HEK293 (cell line): ENCODE results near the gene TAF1.

Experiments
- CTCF ChIA-PET: fragments of 350-600 bp; formaldehyde crosslinking; extraction: SDS; loops from one replicate; lab custom pipeline; 2021; ENCODE audit warnings: antibody characterized with exemption; lab: Yijun Ruan, JAX
- POLR2A ChIA-PET: fragments of 300-600 bp; formaldehyde crosslinking; extraction: SDS; loops from one replicate; lab custom pipeline; 2020; ENCODE audit warnings: antibody characterized with exemption, inconsistent platforms; lab: Yijun Ruan, JAX
- H3K27ac ChIP-seq: fragments of 200-500 bp; sonication (Bioruptor generic); 2 replicates; pipeline ENCODE4 v1.5.1; 2014; ENCODE audit warnings: low read depth, low read length, control low read depth, inconsistent platforms; ENCODE audit errors: extremely low read depth
- H3K36me3 ChIP-seq, 2 experiments: fragments of 200-500 bp in 1 of 2; sonication (Bioruptor generic) in 1 of 2; 1 replicate in 1 of 2; 2 replicates in 1 of 2; pipeline ENCODE4 v1.5.1; 2014 to 2017; ENCODE audit warnings: inconsistent platforms in 2 of 2, low read length in 2 of 2; ENCODE audit not compliant: control insufficient read depth in 2 of 2, insufficient read depth in 1 of 2
- H3K4me1 ChIP-seq: fragments of 200-500 bp; sonication (Bioruptor generic); 2 replicates; pipeline ENCODE4 v1.5.1; 2014; ENCODE audit warnings: mild to moderate bottlenecking, low read length, inconsistent platforms; ENCODE audit not compliant: control insufficient read depth, insufficient read depth
- H3K4me3 ChIP-seq: 2 replicates; pipeline ENCODE4 v1.5.1; 2011; ENCODE audit warnings: low read depth, mild to moderate bottlenecking, control low read depth, low read length, moderate library complexity
- H3K9me3 ChIP-seq: fragments of 200-500 bp; sonication (Bioruptor generic); 2 replicates; pipeline ENCODE4 v1.5.1; 2014; ENCODE audit warnings: low read depth, low read length, inconsistent platforms; ENCODE audit not compliant: control insufficient read depth, insufficient read depth
- BCL11A ChIP-seq: fragments of 450-650 bp; formaldehyde crosslinking; IDR thresholded peaks from 2 replicates; pipeline ENCODE4 v1.5.1; 2016; ENCODE audit warnings: low read depth, missing biosample characterization, missing genetic modification characterization
- GFI1B ChIP-seq: fragments of 450-650 bp; formaldehyde crosslinking; IDR thresholded peaks from 2 replicates; pipeline ENCODE4 v1.5.1; 2016; ENCODE audit warnings: missing biosample characterization, missing genetic modification characterization
- INSM2 ChIP-seq: fragments of 450-650 bp; formaldehyde crosslinking; IDR thresholded peaks from 2 replicates; pipeline ENCODE4 v1.5.1; 2016; ENCODE audit warnings: missing biosample characterization, missing genetic modification characterization
- PRDM1 ChIP-seq: fragments of 450-650 bp; formaldehyde crosslinking; IDR thresholded peaks from 2 replicates; pipeline ENCODE4; 2016; ENCODE audit warnings: missing biosample characterization, missing genetic modification characterization
- PRDM10 ChIP-seq: fragments of 450-650 bp; formaldehyde crosslinking; IDR thresholded peaks from 2 replicates; pipeline ENCODE4 v1.5.1; 2016; ENCODE audit warnings: missing biosample characterization, missing genetic modification characterization
- SP2 ChIP-seq: fragments of 450-650 bp; formaldehyde crosslinking; IDR thresholded peaks from 2 replicates; pipeline ENCODE4 v1.5.1; 2016; ENCODE audit warnings: missing biosample characterization, missing genetic modification characterization
- ZFHX2 ChIP-seq: fragments of 450-650 bp; formaldehyde crosslinking; conservative IDR thresholded peaks from 2 replicates; pipeline ENCODE4 v1.5.1; 2016; ENCODE audit warnings: missing biosample characterization, missing genetic modification characterization
- ZFP69B ChIP-seq: fragments of 450-650 bp; formaldehyde crosslinking; IDR thresholded peaks from 2 replicates; pipeline ENCODE4 v1.5.1; 2016; ENCODE audit warnings: missing biosample characterization, missing genetic modification characterization
- ZNF121 ChIP-seq: fragments of 450-650 bp; formaldehyde crosslinking; IDR thresholded peaks from 2 replicates; pipeline ENCODE4 v1.5.1; 2016; ENCODE audit warnings: missing biosample characterization, missing genetic modification characterization
- ZNF202 ChIP-seq: fragments of 450-650 bp; formaldehyde crosslinking; IDR thresholded peaks from 2 replicates; pipeline ENCODE4 v1.5.1; 2016; ENCODE audit warnings: missing biosample characterization, missing genetic modification characterization, borderline replicate concordance
- ZNF221 ChIP-seq: fragments of 450-650 bp; formaldehyde crosslinking; IDR thresholded peaks from 2 replicates; pipeline ENCODE4 v1.5.1; 2017; ENCODE audit warnings: missing biosample characterization, missing genetic modification characterization, borderline replicate concordance
- ZNF223 ChIP-seq: fragments of 450-650 bp; formaldehyde crosslinking; IDR thresholded peaks from 2 replicates; pipeline ENCODE4 v1.5.1; 2016; ENCODE audit warnings: missing biosample characterization, missing genetic modification characterization
- ZNF23 ChIP-seq: fragments of 450-650 bp; formaldehyde crosslinking; IDR thresholded peaks from 2 replicates; pipeline ENCODE4 v1.5.1; 2016; ENCODE audit warnings: missing biosample characterization, missing genetic modification characterization, borderline replicate concordance
- ZNF335 ChIP-seq: fragments of 450-650 bp; formaldehyde crosslinking; conservative IDR thresholded peaks from 2 replicates; pipeline ENCODE4 v1.5.1; 2016; ENCODE audit warnings: missing biosample characterization, missing genetic modification characterization
- ZNF341 ChIP-seq: fragments of 450-650 bp; formaldehyde crosslinking; IDR thresholded peaks from 2 replicates; pipeline ENCODE4; 2016; ENCODE audit warnings: low read depth, missing biosample characterization, missing genetic modification characterization
- ZNF501 ChIP-seq: fragments of 450-650 bp; formaldehyde crosslinking; IDR thresholded peaks from 2 replicates; pipeline ENCODE4 v1.5.1; 2016; ENCODE audit warnings: missing biosample characterization, missing genetic modification characterization
- ZNF529 ChIP-seq: fragments of 450-650 bp; formaldehyde crosslinking; IDR thresholded peaks from 2 replicates; pipeline ENCODE4 v1.5.1; 2017; ENCODE audit warnings: missing genetic modification characterization, missing biosample characterization; ENCODE audit not compliant: insufficient replicate concordance
- ZNF571 ChIP-seq: fragments of 450-650 bp; formaldehyde crosslinking; IDR thresholded peaks from 2 replicates; pipeline ENCODE4 v1.5.0; 2017; ENCODE audit warnings: missing biosample characterization, missing genetic modification characterization
- ZNF596 ChIP-seq: fragments of 450-650 bp; IDR thresholded peaks from 2 replicates; pipeline ENCODE4 v1.5.0; 2018; ENCODE audit warnings: missing biosample characterization, mild to moderate bottlenecking, missing genetic modification characterization, moderate library complexity
- ZNF660 ChIP-seq: fragments of 450-650 bp; IDR thresholded peaks from 2 replicates; pipeline ENCODE4 v1.5.1; 2018; ENCODE audit warnings: missing biosample characterization, mild to moderate bottlenecking, missing genetic modification characterization
- ZNF692 ChIP-seq: fragments of 450-650 bp; formaldehyde crosslinking; IDR thresholded peaks from 2 replicates; pipeline ENCODE4 v1.5.1; 2016; ENCODE audit warnings: missing biosample characterization, missing genetic modification characterization
- ZNF791 ChIP-seq: fragments of 450-650 bp; formaldehyde crosslinking; IDR thresholded peaks from 2 replicates; pipeline ENCODE4 v1.5.1; 2016; ENCODE audit warnings: missing biosample characterization, missing genetic modification characterization
- ZSCAN18 ChIP-seq: fragments of 450-650 bp; formaldehyde crosslinking; IDR thresholded peaks from 2 replicates; pipeline ENCODE4 v1.5.1; 2016; ENCODE audit warnings: missing biosample characterization, missing genetic modification characterization
- ZSCAN5A ChIP-seq: fragments of 450-650 bp; formaldehyde crosslinking; IDR thresholded peaks from 2 replicates; pipeline ENCODE4 v1.5.1; 2016; ENCODE audit warnings: missing biosample characterization, missing genetic modification characterization

Gene TAF1

GRCh38 chrX:71365356-71365874, 742 bp upstream of the TAF1 start:
- Histone ChIP-seq H3K4me1 (0 out of 2 replicates have a peak, but pooled peaks cover 2% of the 10 kb centered on the region), H3K27ac (peak overlapping the region; percentile 48; the same call in 1 of the 2 replicates), H3K9me3 (no peaks in the 10 kb centered on the region; the same call in none of the 2 replicates), H3K4me3 (peak overlapping the region; percentile 47), H3K36me3 (peaks cover 14% of the 10 kb centered on the region in 2 experiments; a peak in 2 of 3 replicates)
- ChIA-PET CTCF (no interaction called here), POLR2A (interaction anchor here (0.6 to 2.0 kb wide), 19 partner anchors 8 to 816 kb away, joined by 3 to 33 read pairs (median 4); partner anchors contain the start of genes ITGB1BP2, MED12, NONO and OGT)
- peak; percentile 61; the same call in 1 of the 2 replicates for TF ChIP-seq ZNF335 (tag by site-specific recombination)
- TF ChIP-seq ZNF341: no peak
- peak; percentile 68; the same call in 1 of the 2 replicates for TF ChIP-seq ZNF121 (tag by site-specific recombination)
- no peak for TF ChIP-seq ZSCAN5A (tag by site-specific recombination)

GRCh38 chrX:71366674-71367256, 608 bp downstream of the TAF1 start:
- peak overlapping the region; percentile 76 for H3K4me3 ChIP-seq
- 0 out of 2 replicates have a peak, but pooled peaks cover 2% of the 10 kb centered on the region for H3K4me1 ChIP-seq
- peak overlapping the region; percentile 81 for H3K27ac ChIP-seq
- H3K36me3 ChIP-seq: peaks cover 22 to 27% of the 10 kb centered on the region in 2 experiments
- ChIA-PET POLR2A (interaction anchor here (0.7 to 2.0 kb wide), 17 partner anchors 10 to 815 kb away, joined by 3 to 33 read pairs (median 5); partner anchors contain the start of genes ITGB1BP2, MED12, NONO and OGT), CTCF (no interaction called here)
- H3K9me3 ChIP-seq: no peaks in the 10 kb centered on the region; the same call in 1 of the 2 replicates
- TF ChIP-seq ZNF221 (tag by site-specific recombination): no peak
- TF ChIP-seq ZNF692 (tag by site-specific recombination): no peak
- TF ChIP-seq ZFHX2 (tag by site-specific recombination): peak; percentile 0; the same call in 1 of the 2 replicates
- peak; percentile 57; the same call in 1 of the 2 replicates for TF ChIP-seq PRDM1
- no peak for TF ChIP-seq ZNF529 (tag by site-specific recombination)
- TF ChIP-seq GFI1B (tag by site-specific recombination): no peak
- no peak for TF ChIP-seq ZNF596 (tag by site-specific recombination)
- no peak for TF ChIP-seq BCL11A (tag by site-specific recombination)
- no peak for TF ChIP-seq ZNF571
- no peak for TF ChIP-seq ZNF23 (tag by site-specific recombination)
- no peak for TF ChIP-seq ZFP69B (tag by site-specific recombination)
- 0 out of 2 replicates have a peak, but pooled peaks have one; percentile 8 for TF ChIP-seq PRDM10 (tag by site-specific recombination)
- TF ChIP-seq ZSCAN18 (tag by site-specific recombination): no peak
- TF ChIP-seq ZNF791: no peak
- no peak for TF ChIP-seq INSM2 (tag by site-specific recombination)
- peak; percentile 75; the same call in 1 of the 2 replicates for TF ChIP-seq ZNF223 (tag by site-specific recombination)
- no peak for TF ChIP-seq ZNF660
- no peak for TF ChIP-seq ZNF202 (tag by site-specific recombination)
- TF ChIP-seq ZNF501 (tag by site-specific recombination): 0 out of 2 replicates have a peak, but pooled peaks have one; percentile 15
- TF ChIP-seq SP2 (tag by site-specific recombination): peak; percentile 4; the same call in 1 of the 2 replicates
